Ishikawa (cell line): ENCODE measurements around the gene IL1A.

ENCODE experiments used
- CREB1 ChIP-seq: IDR thresholded peaks from 2 replicates; pipeline ENCODE4 v1.6.1; 2012; ENCODE audit warnings: low read depth
- EGR1 ChIP-seq: IDR thresholded peaks from 2 replicates; pipeline ENCODE4 v1.6.1; 2012
- EP300 ChIP-seq: IDR thresholded peaks from 2 replicates; pipeline ENCODE4 v1.6.1; 2012; ENCODE audit warnings: borderline replicate concordance
- RAD21 ChIP-seq: IDR thresholded peaks from 2 replicates; pipeline ENCODE4 v1.6.1; 2012; ENCODE audit warnings: low read depth
- TEAD4 ChIP-seq: IDR thresholded peaks from 2 replicates; pipeline ENCODE4 v1.6.1; 2012
- YY1 ChIP-seq: IDR thresholded peaks from 2 replicates; pipeline ENCODE4 v1.6.1; 2012; ENCODE audit warnings: low read depth
- TF ChIP-seq, protein P1 (sequence below): IDR thresholded peaks from 2 replicates; pipeline ENCODE4 v1.6.1; 2012; ENCODE audit warnings: low read depth, mild to moderate bottlenecking
- TF ChIP-seq, protein P2 (sequence below): IDR thresholded peaks from 2 replicates; pipeline ENCODE4 v1.6.1; 2012

DNA sequence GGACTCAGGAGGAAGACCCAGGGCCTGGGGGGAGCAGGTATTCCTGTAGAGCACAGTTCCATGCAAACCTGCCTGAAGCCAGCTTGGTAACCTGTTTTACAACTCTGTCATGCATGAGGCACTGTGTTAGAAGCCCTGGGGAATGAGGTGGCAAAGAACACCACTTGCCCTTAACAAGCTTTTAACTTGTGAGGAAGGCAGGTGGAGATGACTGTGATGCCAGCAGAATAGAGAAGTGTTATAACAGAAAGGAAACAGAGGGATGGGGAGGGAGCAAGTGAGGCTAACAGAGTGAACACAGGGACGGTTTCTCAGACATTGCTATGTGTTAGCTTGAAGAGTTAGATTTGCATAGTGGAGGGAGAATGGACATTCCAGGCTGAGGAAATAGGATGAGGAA, 11.5 kb upstream of the IL1A start:
- no peak for TF ChIP-seq RAD21
- TF ChIP-seq, protein P1, sequence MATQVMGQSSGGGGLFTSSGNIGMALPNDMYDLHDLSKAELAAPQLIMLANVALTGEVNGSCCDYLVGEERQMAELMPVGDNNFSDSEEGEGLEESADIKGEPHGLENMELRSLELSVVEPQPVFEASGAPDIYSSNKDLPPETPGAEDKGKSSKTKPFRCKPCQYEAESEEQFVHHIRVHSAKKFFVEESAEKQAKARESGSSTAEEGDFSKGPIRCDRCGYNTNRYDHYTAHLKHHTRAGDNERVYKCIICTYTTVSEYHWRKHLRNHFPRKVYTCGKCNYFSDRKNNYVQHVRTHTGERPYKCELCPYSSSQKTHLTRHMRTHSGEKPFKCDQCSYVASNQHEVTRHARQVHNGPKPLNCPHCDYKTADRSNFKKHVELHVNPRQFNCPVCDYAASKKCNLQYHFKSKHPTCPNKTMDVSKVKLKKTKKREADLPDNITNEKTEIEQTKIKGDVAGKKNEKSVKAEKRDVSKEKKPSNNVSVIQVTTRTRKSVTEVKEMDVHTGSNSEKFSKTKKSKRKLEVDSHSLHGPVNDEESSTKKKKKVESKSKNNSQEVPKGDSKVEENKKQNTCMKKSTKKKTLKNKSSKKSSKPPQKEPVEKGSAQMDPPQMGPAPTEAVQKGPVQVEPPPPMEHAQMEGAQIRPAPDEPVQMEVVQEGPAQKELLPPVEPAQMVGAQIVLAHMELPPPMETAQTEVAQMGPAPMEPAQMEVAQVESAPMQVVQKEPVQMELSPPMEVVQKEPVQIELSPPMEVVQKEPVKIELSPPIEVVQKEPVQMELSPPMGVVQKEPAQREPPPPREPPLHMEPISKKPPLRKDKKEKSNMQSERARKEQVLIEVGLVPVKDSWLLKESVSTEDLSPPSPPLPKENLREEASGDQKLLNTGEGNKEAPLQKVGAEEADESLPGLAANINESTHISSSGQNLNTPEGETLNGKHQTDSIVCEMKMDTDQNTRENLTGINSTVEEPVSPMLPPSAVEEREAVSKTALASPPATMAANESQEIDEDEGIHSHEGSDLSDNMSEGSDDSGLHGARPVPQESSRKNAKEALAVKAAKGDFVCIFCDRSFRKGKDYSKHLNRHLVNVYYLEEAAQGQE, result no peak
- TF ChIP-seq TEAD4, result no peak
- TF ChIP-seq, protein P2, sequence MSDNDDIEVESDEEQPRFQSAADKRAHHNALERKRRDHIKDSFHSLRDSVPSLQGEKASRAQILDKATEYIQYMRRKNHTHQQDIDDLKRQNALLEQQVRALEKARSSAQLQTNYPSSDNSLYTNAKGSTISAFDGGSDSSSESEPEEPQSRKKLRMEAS, result no peak
- no peak for TF ChIP-seq EGR1
- no peak for TF ChIP-seq YY1
- no peak for TF ChIP-seq CREB1
- TF ChIP-seq EP300, result no peak
